Pulmonary artery endothelial cell (primary cell): ENCODE results near the gene DCAF6. TPM values are rescaled to one million over a fixed set of nuclear protein-coding genes. Genes with fewer than 3 reads are reported as not detected.

Experiments
- DNase-seq: peaks from one replicate; pipeline ENCODE4 v3.0.0-alpha.2; 2011; ENCODE audit warnings: low read depth, low spot score
- total RNA-seq: library from RNA; depleted of rRNA; stranded (reverse); fragments of >200 nt; gene quantifications from 2 replicates; pipeline ENCODE4 v1.2.3, GENCODE V29; 2014

The DCAF6 gene
- total RNA-seq, 1 donor from 2014 or later, result 49.9 TPM

GRCh38 chr1:167964646-167965045, 28.2 kb downstream of the DCAF6 start:
- peak; percentile 46 for DNase-seq

- DNase-seq, result no peak
These were observed 29.6 kb downstream of the DCAF6 start for GRCh38 chr1:167966050-167966449.

- DNase-seq, result no peak
These were observed 32.1 kb downstream of the DCAF6 start for GRCh38 chr1:167968569-167968968.

GRCh38 chr1:167973832-167974231, 37.3 kb downstream of the DCAF6 start:
- DNase-seq, result no peak

GRCh38 chr1:167974698-167975097, 38.2 kb downstream of the DCAF6 start:
- DNase-seq, result no peak

DNA sequence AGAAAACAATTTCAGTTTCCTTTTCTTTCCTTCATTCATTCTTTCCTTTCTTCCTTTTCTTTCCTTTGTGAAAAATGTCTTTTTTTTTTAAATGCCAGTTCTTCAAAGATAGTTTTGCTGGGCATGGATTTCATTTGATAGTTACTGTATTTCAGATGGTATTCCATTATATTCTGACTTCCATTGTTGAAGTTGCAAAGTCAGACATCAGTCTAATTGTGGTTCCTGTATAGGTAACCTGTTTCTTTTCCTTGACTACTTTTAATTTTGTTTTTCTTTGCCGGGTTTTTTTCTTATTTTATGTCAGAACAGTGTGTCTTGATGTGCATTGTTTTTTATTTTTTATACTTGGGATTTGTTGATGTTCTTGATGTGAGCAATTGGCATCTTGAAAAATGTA, 40.8 kb downstream of the DCAF6 start:
- no peak for DNase-seq

DNA sequence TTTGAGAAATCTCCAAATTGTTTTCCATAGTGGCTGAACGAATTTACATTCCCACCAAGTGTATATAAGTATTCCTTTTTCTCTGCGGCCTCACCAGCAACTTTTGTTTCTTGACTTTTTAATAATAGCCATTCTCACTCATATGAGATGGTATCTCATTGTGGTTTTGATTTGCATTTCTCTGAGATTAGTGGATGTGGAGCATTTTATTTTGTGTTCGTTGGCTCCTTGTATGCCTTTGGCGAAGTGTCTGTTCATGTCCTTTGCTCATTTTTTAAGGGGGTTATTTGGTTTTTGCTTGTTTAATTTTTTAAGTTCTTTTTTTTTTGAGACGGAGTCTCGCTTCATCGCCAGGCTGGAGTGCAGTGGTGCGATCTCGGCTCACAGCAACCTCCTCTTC, 45.5 kb downstream of the DCAF6 start:
- DNase-seq, result no peak

DNA sequence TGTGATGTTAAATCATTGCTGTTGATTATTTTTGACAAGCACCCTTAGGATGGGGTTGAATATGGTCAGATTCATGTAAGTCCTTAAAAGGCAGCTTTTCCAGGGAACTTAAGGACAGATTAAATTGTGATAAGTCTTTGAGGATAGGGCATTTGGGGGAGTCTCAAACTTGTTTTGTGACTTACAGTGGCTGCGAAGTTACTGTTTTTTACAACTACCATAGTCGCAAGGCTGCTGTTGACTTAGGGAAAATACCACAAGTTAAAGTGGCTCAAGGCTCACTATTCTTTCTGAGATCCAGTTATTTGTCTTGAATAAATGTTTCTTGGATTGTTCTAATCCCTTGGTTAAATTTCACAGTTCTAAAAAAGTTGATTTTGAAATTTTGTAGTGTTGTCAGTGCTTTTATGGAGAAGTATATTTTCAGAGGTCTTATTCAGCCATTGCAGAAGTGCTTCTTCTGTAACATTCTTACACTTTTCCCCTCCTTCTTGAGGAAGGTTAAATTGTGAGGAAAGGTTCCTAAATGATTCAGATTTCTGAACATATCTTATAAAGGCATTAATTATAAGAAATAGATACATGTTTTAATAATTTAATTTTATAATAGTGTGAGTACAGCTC, 47.4 kb downstream of the DCAF6 start:
- DNase-seq, result no peak

DNA sequence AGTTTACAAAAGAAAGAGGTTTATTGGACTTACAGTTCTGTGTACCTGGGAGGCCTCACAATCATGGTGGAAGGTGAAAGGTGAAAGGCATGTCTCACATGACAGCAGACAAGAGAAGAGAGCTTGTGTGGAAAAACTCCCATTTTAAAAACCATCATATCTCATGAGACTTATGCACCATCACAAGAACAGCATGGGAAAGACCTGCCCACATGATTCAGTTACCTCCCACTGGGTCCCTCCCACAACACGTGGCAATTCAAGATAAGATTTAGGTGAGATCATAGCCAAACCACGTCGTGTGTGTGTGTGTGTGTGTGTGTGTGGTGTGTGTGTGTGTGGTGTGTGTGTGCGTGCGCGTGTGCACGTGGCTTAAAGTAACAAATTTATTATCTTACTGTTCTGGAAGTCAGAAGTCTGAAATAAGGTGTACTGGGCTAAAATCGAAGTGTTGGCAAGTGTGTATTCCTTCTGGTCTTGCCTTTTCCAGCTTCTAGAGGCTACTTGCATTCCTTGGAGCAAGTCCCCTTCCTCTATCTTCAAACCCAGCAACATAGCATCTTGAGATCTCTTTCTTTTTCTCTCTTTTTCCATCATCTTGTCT, 48.5 kb downstream of the DCAF6 start:
- no peak for DNase-seq

DNA sequence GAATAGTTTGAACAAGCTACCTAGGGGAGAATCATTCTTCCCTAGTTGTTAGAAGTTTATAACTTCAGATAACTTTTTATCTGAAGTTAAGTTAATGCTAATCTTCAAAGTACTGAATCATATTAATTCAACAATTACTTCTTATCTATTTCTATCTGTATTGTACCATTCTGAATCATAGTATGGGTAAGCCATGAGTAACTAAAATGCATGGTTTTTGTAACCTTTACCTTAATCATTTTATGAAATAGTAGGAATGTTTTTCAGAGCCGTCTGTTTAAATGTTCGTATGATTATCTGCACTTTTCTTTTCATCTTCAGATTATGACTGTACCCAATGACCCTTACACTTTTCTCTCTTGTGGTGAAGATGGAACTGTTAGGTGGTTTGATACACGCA, 50.7 kb downstream of the DCAF6 start:
- no peak for DNase-seq

DNA sequence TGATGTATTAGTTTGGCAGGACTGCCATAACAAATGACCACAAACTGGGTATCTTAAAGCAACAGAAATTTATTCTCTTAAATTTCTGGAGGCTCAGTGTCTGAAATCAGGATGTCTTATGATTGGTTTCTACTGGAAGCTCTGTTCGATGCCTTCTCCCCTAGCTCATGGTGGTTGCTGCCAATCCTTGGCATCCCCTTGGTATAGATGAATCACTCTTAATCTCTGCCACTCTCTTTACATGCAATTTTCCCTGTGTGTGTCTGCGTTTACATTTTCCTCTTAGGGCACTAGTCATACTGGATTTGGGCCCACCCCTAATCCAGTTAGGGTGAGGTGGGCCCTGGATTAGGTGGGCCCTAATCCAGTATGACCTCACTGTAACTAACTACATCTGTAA, 55.1 kb downstream of the DCAF6 start:
- no peak for DNase-seq

GRCh38 chr1:167993720-167994119, 57.2 kb downstream of the DCAF6 start:
- DNase-seq, result no peak

- no peak for DNase-seq
These were observed 58.1 kb downstream of the DCAF6 start for GRCh38 chr1:167994560-167994959.

DNA sequence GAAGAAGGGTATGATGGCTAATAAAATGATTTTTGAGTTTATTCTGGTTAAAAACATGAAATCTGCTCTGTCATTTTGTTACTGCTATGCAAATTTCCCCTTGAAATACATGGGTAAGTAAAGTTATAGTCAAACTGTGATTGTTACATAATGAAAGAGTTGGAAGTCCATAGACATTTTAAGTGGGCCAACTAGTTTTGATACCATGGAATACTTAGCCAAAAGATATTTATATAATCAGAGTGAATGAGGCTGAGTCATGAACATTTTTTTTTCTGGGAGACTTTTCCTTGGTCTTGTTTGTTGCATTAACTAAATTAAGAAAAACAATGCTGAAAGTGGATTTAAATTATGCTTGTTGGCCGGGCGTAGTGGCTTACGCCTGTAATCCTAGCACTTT, 58.6 kb downstream of the DCAF6 start:
- DNase-seq, result no peak

DNA sequence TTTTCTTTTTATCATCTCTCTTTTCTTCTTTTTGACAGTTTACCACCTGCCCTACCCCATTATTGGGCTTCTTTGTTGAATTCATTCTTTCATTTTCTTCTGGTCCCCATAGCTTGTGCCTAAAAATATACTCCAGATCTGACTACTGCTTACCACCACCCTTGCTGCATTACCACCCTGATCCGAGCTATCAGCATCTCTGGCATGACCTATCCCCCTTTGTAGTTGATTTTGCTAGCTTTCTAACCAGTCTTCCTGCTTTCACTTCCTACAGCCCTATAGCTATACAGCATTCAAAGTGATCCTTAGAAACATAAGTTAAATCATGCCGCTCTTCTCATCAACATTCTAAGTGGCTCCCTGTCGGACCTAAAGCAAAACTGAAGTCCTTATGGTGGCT, 59.8 kb downstream of the DCAF6 start:
- no peak for DNase-seq

DNA sequence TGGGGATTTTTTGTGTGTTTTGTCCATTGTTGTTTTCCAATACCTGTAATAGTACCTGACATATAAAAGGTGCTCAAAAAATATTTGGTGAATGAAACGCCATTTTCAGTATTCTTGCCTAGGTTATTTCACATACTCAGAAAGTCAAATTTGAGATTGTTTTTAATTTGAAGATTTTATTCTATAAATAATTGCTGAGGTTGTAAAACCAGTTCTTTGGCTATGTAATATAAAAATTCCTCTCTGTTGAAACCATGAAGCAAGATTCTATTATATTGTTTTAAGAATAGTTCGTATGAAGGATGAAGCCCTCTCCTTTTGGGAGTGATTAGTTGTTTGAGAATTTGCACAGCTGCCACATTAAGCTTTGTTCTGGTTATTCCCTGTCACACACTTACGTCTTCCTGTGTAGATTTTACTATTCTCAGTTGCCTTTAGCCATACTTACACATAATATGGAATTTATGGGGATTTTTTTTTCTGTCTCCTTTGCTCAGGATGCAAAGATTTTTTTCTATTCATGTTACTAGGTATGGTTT, 60.6 kb downstream of the DCAF6 start:
- no peak for DNase-seq

- DNase-seq, result no peak
These were observed 63.4 kb downstream of the DCAF6 start for GRCh38 chr1:167999877-168000276.

DNA sequence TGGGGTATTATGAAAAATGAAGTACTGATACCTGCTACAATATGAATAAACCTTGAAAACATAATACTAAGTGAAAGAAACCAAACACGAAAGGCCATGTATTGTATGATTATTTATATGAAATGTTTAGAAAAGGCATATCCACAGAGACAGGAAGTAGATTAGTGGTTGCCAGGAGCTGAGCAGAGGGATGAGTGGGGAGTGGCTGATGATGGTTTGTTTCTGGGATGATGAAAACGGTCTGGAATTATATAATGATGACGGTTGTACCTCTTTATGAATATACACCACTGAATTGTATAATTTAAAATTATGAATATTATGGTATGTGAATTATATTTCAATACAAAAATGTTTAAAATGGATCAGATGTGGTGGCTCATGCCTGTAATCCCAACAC, 64.2 kb downstream of the DCAF6 start:
- DNase-seq, result no peak

- no peak for DNase-seq
These were observed 64.7 kb downstream of the DCAF6 start for GRCh38 chr1:168001213-168001612.

GRCh38 chr1:168004531-168004930, 68.0 kb downstream of the DCAF6 start:
- DNase-seq, result no peak

- DNase-seq, result no peak
These were observed 69.0 kb downstream of the DCAF6 start for GRCh38 chr1:168005529-168005928.

DNA sequence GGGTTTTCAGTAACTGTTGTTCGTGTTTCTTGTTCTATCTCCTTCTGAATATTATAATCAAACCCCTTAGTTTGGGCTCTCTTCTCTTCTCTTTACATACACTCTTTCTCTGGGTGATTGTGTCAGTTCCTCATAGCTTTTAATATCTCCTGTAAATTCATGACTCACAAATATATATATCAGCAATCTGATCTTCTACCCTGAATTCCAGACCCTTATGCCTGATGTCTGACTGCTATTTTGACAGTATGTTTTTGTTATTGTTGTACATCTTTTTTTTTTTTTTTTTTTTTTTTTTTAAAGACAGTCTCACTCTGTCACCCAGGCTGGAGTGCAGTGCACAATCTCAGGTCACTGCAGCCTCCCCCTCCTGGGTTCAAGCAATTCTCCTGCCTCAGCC, 71.2 kb downstream of the DCAF6 start:
- DNase-seq, result no peak

DNA sequence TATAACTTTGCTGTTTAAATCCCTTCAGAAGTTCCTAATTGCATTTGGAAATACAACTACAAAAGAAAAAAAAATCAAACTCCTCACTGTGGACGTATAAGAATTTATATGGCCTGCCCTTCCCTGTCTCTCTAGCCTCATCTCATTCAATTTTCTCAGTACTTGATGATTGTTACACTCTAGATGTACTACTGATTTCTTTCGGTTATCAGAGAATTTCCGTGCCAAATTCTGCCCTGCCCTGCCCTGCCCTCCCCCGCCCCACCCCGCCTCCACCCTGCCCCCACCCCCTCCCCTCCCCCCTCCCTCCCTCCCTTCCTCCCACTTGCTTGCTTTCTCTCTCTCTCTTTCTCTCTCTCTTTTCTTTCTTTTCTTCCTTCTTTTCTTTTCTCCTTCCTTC, 72.1 kb downstream of the DCAF6 start:
- DNase-seq, result no peak
